ENCODE results near the gene FAM221B.

GRCh38 chr9:35828716-35829083, at the start of gene FAM221B:
- TF ChIP-seq POLR2A (IDR thresholded peaks at IDR 0.05) = no peak
- TF ChIP-seq, protein P1, sequence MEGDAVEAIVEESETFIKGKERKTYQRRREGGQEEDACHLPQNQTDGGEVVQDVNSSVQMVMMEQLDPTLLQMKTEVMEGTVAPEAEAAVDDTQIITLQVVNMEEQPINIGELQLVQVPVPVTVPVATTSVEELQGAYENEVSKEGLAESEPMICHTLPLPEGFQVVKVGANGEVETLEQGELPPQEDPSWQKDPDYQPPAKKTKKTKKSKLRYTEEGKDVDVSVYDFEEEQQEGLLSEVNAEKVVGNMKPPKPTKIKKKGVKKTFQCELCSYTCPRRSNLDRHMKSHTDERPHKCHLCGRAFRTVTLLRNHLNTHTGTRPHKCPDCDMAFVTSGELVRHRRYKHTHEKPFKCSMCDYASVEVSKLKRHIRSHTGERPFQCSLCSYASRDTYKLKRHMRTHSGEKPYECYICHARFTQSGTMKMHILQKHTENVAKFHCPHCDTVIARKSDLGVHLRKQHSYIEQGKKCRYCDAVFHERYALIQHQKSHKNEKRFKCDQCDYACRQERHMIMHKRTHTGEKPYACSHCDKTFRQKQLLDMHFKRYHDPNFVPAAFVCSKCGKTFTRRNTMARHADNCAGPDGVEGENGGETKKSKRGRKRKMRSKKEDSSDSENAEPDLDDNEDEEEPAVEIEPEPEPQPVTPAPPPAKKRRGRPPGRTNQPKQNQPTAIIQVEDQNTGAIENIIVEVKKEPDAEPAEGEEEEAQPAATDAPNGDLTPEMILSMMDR (IDR thresholded peaks at IDR 0.05) = no peak
